ENCODE results near the gene ALOX5AP. TPM values are rescaled to one million over a fixed set of nuclear protein-coding genes. Genes with fewer than 3 reads are reported as not detected.

ALOX5AP gene
- polyA plus RNA-seq, 3 donors = 84.4 to 269 (median 220) TPM

DNA sequence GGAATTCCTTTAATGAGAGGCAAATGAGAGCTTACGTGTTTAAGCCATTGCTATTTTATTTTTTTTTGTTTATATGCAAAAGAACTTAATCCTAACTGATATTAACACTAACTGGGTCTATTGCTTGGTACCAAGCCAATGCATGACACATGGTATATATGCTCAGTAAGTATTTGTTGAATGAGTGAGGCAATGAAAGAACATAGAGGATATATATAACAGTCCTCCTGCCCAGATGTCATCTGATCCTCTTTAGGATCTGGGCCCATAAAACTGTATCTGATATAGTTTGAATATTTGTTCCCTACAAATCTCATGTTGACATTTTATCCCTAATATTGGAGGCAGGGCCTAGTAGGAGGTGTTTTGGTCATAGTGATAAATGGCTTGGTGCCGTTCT lies 13.0 kb upstream of the ALOX5AP start:
- TF ChIP-seq, protein P1, sequence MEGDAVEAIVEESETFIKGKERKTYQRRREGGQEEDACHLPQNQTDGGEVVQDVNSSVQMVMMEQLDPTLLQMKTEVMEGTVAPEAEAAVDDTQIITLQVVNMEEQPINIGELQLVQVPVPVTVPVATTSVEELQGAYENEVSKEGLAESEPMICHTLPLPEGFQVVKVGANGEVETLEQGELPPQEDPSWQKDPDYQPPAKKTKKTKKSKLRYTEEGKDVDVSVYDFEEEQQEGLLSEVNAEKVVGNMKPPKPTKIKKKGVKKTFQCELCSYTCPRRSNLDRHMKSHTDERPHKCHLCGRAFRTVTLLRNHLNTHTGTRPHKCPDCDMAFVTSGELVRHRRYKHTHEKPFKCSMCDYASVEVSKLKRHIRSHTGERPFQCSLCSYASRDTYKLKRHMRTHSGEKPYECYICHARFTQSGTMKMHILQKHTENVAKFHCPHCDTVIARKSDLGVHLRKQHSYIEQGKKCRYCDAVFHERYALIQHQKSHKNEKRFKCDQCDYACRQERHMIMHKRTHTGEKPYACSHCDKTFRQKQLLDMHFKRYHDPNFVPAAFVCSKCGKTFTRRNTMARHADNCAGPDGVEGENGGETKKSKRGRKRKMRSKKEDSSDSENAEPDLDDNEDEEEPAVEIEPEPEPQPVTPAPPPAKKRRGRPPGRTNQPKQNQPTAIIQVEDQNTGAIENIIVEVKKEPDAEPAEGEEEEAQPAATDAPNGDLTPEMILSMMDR (IDR thresholded peaks at IDR 0.05) = no peak
- Mint-ChIP-seq H3K9me3 (peaks cover 0 to 10% (median 0%) of the 10 kb centered on the region in 7 donors), H3K4me3 (peak overlapping the region in 1 of 2 donors; percentile 37), H3K27me3 (ENCODE audit: low read depth in 3 of 3) (peaks cover 50 to 63% (median 55%) of the 10 kb centered on the region in 3 donors), H3K36me3 (peaks cover 6 to 29% of the 10 kb centered on the region in 2 donors), H3K4me1 (peaks cover 54% of the 10 kb centered on the region), H3K27ac (no peak overlapping the region)
- intact Hi-C loops (cut with micrococcal nuclease) = no loop called here
- Histone ChIP-seq H3K27me3 (ENCODE audit: control insufficient read depth in 2 of 2, insufficient read depth in 2 of 2, low read length in 2 of 2) (peaks cover 51 to 53% of the 10 kb centered on the region in 2 donors), H3K9ac (ENCODE audit: insufficient read depth, low read length, poor library complexity, severe bottlenecking) (no peak overlapping the region), H3K9me3 (replicated peaks in 1 of 2; ENCODE audit: control insufficient read depth in 1 of 2, insufficient read depth in 1 of 2, low read length in 2 of 2) (no peaks in the 10 kb centered on the region), H4K20me1 (ENCODE audit: insufficient read depth, low read length) (peaks cover 4% of the 10 kb centered on the region), H3K79me2 (ENCODE audit: insufficient read depth, low read length) (no peaks in the 10 kb centered on the region), H3K27ac (ENCODE audit: low read depth in 1 of 2, low read length in 2 of 2) (no peak overlapping the region), H2AFZ (ENCODE audit: insufficient read depth, low read depth, low read length, poor library complexity, severe bottlenecking) (no peak overlapping the region), H3K36me3 (replicated peaks in 1 of 2; ENCODE audit: control insufficient read depth in 1 of 2, insufficient read depth in 2 of 2, low read length in 2 of 2) (no peaks in the 10 kb centered on the region), H3K4me1 (ENCODE audit: control insufficient read depth in 1 of 2, insufficient read depth in 2 of 2, low read length in 2 of 2) (peaks cover 49 to 52% of the 10 kb centered on the region in 2 donors), H3K4me2 (replicated peaks; ENCODE audit: extremely low read depth, low read length, poor library complexity, severe bottlenecking) (no peak overlapping the region), H3K4me3 (replicated peaks in 1 of 3; ENCODE audit: low read depth in 2 of 3, low read length in 3 of 3) (no peak overlapping the region)
- WGBS (ENCODE audit: insufficient coverage) = no CpG with 5 or more reads among the region's 2 CpGs
- no peak for DNase-seq

DNA sequence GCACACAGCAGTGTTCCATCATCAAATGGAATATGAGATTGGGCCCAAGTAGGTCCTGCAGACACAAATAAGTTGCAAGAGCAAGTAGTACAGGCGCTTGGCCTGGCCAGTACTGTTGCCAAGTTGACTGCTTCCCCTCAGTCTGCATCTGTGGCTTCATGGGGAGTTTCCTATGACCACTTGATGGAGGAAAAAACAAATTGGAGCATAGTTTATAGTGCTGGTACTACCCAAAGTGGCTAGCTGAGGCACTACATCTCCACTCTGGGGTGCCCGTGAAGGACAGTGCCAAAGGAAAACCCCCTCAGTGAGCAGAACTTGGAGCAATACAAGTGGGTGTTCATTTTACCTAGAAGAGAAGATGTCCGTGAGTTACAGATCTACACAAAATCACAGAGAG lies 10.6 kb upstream of the ALOX5AP start:
- Mint-ChIP-seq H3K4me3 (peak overlapping the region in 1 of 2 donors; percentile 70), H3K9me3 (peaks cover 0 to 5% (median 0%) of the 10 kb centered on the region in 7 donors), H3K27ac (no peak overlapping the region), H3K4me1 (peaks cover 32% of the 10 kb centered on the region), H3K36me3 (peaks cover 0 to 21% of the 10 kb centered on the region in 2 donors), H3K27me3 (ENCODE audit: low read depth in 3 of 3) (peaks cover 38 to 53% (median 47%) of the 10 kb centered on the region in 3 donors)
- Histone ChIP-seq H3K4me1 (ENCODE audit: control insufficient read depth in 1 of 2, insufficient read depth in 2 of 2, low read length in 2 of 2) (peaks cover 28 to 30% of the 10 kb centered on the region in 2 donors), H4K20me1 (ENCODE audit: insufficient read depth, low read length) (peaks cover 4% of the 10 kb centered on the region), H3K9me3 (replicated peaks in 1 of 2; ENCODE audit: control insufficient read depth in 1 of 2, insufficient read depth in 1 of 2, low read length in 2 of 2) (no peaks in the 10 kb centered on the region), H3K9ac (ENCODE audit: insufficient read depth, low read length, poor library complexity, severe bottlenecking) (no peak overlapping the region), H3K27ac (ENCODE audit: low read depth in 1 of 2, low read length in 2 of 2) (no peak overlapping the region), H3K36me3 (replicated peaks in 1 of 2; ENCODE audit: control insufficient read depth in 1 of 2, insufficient read depth in 2 of 2, low read length in 2 of 2) (no peaks in the 10 kb centered on the region), H3K4me3 (replicated peaks in 1 of 3; ENCODE audit: low read depth in 2 of 3, low read length in 3 of 3) (no peak overlapping the region), H2AFZ (ENCODE audit: insufficient read depth, low read depth, low read length, poor library complexity, severe bottlenecking) (no peak overlapping the region), H3K27me3 (ENCODE audit: control insufficient read depth in 2 of 2, insufficient read depth in 2 of 2, low read length in 2 of 2) (peaks cover 43 to 54% of the 10 kb centered on the region in 2 donors), H3K4me2 (replicated peaks; ENCODE audit: extremely low read depth, low read length, poor library complexity, severe bottlenecking) (no peak overlapping the region), H3K79me2 (ENCODE audit: insufficient read depth, low read length) (no peaks in the 10 kb centered on the region)
- intact Hi-C loops (cut with micrococcal nuclease) = no loop called here
- TF ChIP-seq, protein P1 (IDR thresholded peaks at IDR 0.05) = no peak
- peak in 1 of 3 donors; percentile 49 for DNase-seq
- WGBS (ENCODE audit: insufficient coverage) = 100% methylated on average over 1 of the region's 3 CpGs
